ENCODE results near the gene ENGASE.
A peak's percentile ranks its signal among the peaks of the same experiment; 100 is the strongest.

Gene ENGASE

GRCh38 chr17:79039886-79040285 is 34.7 kb upstream of the ENGASE start:
- Histone ChIP-seq H3K9ac (no peak overlapping the region), H3K27me3 (ENCODE audit: control insufficient read depth, insufficient read depth, low read length) (no peaks in the 10 kb centered on the region), H3K9me3 (ENCODE audit: control insufficient read depth, low read length) (no peaks in the 10 kb centered on the region), H3K4me2 (ENCODE audit: low read length) (no peak overlapping the region), H3K36me3 (ENCODE audit: control insufficient read depth, insufficient read depth, low read length) (no peaks in the 10 kb centered on the region), H2AFZ (no peak overlapping the region), H3K79me2 (no peaks in the 10 kb centered on the region), H3K4me3 (ENCODE audit: low read depth, low read length) (no peak overlapping the region), H3K4me1 (no peaks in the 10 kb centered on the region), H3K27ac (no peak overlapping the region)
- TF ChIP-seq CTCF (IDR thresholded peaks at IDR 0.05) = no peak

- no peak overlapping the region for H3K9ac ChIP-seq
- H3K27me3 ChIP-seq (ENCODE audit: control insufficient read depth, insufficient read depth, low read length) = no peaks in the 10 kb centered on the region
- no peak overlapping the region for H3K4me2 ChIP-seq (ENCODE audit: low read length)
- H3K4me3 ChIP-seq (ENCODE audit: low read depth, low read length) = no peak overlapping the region
- H3K4me1 ChIP-seq = no peaks in the 10 kb centered on the region
- no peaks in the 10 kb centered on the region for H3K9me3 ChIP-seq (ENCODE audit: control insufficient read depth, low read length)
- no peaks in the 10 kb centered on the region for H3K79me2 ChIP-seq
- H3K36me3 ChIP-seq (ENCODE audit: control insufficient read depth, insufficient read depth, low read length) = no peaks in the 10 kb centered on the region
- no peak for TF ChIP-seq CTCF (IDR thresholded peaks at IDR 0.05)
- no peak overlapping the region for H3K27ac ChIP-seq
- no peak overlapping the region for H2AFZ ChIP-seq
Measured at GRCh38 chr17:79041041-79041570, 33.5 kb upstream of the ENGASE start.

GRCh38 chr17:79041723-79042420 is 32.8 kb upstream of the ENGASE start:
- Histone ChIP-seq H2AFZ (no peak overlapping the region), H3K27ac (no peak overlapping the region), H3K36me3 (ENCODE audit: control insufficient read depth, insufficient read depth, low read length) (no peaks in the 10 kb centered on the region), H3K79me2 (no peaks in the 10 kb centered on the region), H3K27me3 (ENCODE audit: control insufficient read depth, insufficient read depth, low read length) (no peaks in the 10 kb centered on the region), H3K9me3 (ENCODE audit: control insufficient read depth, low read length) (no peaks in the 10 kb centered on the region), H3K9ac (no peak overlapping the region), H3K4me2 (ENCODE audit: low read length) (no peak overlapping the region), H3K4me3 (ENCODE audit: low read depth, low read length) (no peak overlapping the region), H3K4me1 (no peaks in the 10 kb centered on the region)
- TF ChIP-seq CTCF (IDR thresholded peaks at IDR 0.05) = no peak

DNA sequence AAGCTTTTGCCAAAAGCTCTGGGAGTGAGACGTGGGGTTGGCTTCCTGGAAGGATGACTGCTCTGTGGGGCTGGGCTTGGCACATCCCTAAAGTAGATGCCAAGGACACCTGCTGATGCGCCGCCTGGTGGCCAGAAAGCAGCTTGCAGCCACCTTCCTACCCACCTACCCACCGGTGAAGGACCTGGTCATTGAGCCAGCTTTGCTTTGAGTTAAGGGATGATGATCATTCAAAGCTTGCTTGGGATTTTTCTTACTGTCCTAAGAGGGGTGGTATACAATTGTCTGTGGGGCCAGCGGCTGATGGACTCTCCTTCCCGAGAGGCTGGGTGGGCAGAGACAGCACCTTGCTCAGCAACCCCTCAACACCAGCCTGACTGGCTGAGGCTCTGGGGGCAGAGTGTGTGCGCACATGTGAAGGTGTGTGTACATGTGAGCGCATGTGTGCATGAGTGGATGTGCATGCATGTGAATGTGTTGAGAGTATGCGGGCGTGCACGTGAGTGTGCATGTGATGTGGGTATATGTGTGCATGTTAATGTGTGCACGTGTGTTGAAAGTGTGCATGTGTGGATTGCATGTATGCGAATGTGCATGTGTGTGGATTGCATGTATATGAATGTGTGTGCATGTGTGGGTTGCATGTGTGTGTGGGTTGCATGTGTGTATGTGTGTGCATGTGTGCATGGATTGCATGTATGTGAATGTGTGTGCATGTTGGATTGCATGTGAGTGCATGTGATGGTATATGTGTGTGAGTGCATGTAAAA is 32.0 kb upstream of the ENGASE start:
- H3K4me1 ChIP-seq = no peaks in the 10 kb centered on the region
- H3K27me3 ChIP-seq (ENCODE audit: control insufficient read depth, insufficient read depth, low read length) = no peaks in the 10 kb centered on the region
- H3K9me3 ChIP-seq (ENCODE audit: control insufficient read depth, low read length) = no peaks in the 10 kb centered on the region
- H3K9ac ChIP-seq = no peak overlapping the region
- no peaks in the 10 kb centered on the region for H3K36me3 ChIP-seq (ENCODE audit: control insufficient read depth, insufficient read depth, low read length)
- no peak overlapping the region for H3K4me2 ChIP-seq (ENCODE audit: low read length)
- no peak overlapping the region for H3K4me3 ChIP-seq (ENCODE audit: low read depth, low read length)
- H3K79me2 ChIP-seq = no peaks in the 10 kb centered on the region
- H2AFZ ChIP-seq = no peak overlapping the region
- no peak overlapping the region for H3K27ac ChIP-seq
- TF ChIP-seq CTCF (IDR thresholded peaks at IDR 0.05) = peak; percentile 77
